DND-41 (cell line): ENCODE results near the gene SEC23IP.

Experiments used
- ATAC-seq: fragments of 200-7000 bp; cut with Tn5 transposase; 3 replicates; pipeline ENCODE4 v1.9.1; 2021; ENCODE audit warnings: low read depth; ENCODE audit not compliant: insufficient read depth
- DNase-seq: peaks from one replicate; pipeline ENCODE4 v3.0.0-alpha.2; 2020
- H2AFZ ChIP-seq: 2 replicates; pipeline ENCODE4 v1.6.0; 2012; ENCODE audit warnings: low read depth, low read length
- H3K27ac ChIP-seq: 2 replicates; pipeline ENCODE4 v1.5.1; 2012; ENCODE audit warnings: low read length, inconsistent platforms
- H3K27me3 ChIP-seq: fragments of 200-600 bp; sonication (generic); 2 replicates; pipeline ENCODE4 v1.6.0; 2012; ENCODE audit warnings: low read length, mild to moderate bottlenecking, inconsistent platforms; ENCODE audit not compliant: insufficient read depth, poor library complexity
- H3K36me3 ChIP-seq: 2 replicates; pipeline ENCODE4 v1.5.1; 2012; ENCODE audit warnings: low read length, inconsistent platforms; ENCODE audit not compliant: insufficient read depth
- H3K4me1 ChIP-seq: 2 replicates; pipeline ENCODE4 v1.5.1; 2012; ENCODE audit warnings: mild to moderate bottlenecking, low read length; ENCODE audit not compliant: insufficient read depth
- H3K4me2 ChIP-seq: 2 replicates; pipeline ENCODE4 v1.6.0; 2012; ENCODE audit warnings: mild to moderate bottlenecking, moderate library complexity, low read length, inconsistent platforms; ENCODE audit not compliant: insufficient read depth
- H3K4me3 ChIP-seq, 2 experiments: fragments of 200-600 bp in 1 of 2; shearing (Covaris generic) in 1 of 2; 2 replicates each; pipeline ENCODE4 v1.5.1; 2012 to 2016; ENCODE audit warnings: inconsistent platforms in 2 of 2, low read length in 2 of 2, mild to moderate bottlenecking in 2 of 2, low read depth in 1 of 2, moderate library complexity in 1 of 2
- H3K79me2 ChIP-seq: 2 replicates; pipeline ENCODE4 v1.6.0; 2012; ENCODE audit warnings: low read length, inconsistent platforms; ENCODE audit not compliant: insufficient read depth
- H3K9ac ChIP-seq: 2 replicates; pipeline ENCODE4 v1.6.0; 2012; ENCODE audit warnings: low read depth, mild to moderate bottlenecking, inconsistent platforms, low read length, moderate library complexity
- H3K9me3 ChIP-seq: 2 replicates; pipeline ENCODE4 v1.5.1; 2012; ENCODE audit warnings: low read length, moderate library complexity, mild to moderate bottlenecking, inconsistent platforms; ENCODE audit not compliant: insufficient read depth, severe bottlenecking
- H4K20me1 ChIP-seq: 2 replicates; pipeline ENCODE4 v1.6.0; 2012; ENCODE audit warnings: low read length; ENCODE audit not compliant: insufficient read depth
- EZH2 ChIP-seq: IDR thresholded peaks from 3 replicates; pipeline ENCODE4 v1.6.1; 2012; ENCODE audit warnings: borderline replicate concordance, low read depth, mild to moderate bottlenecking, moderate library complexity, low read length, inconsistent platforms; ENCODE audit not compliant: severe bottlenecking
- TF ChIP-seq, protein P1 (sequence below): IDR thresholded peaks from 2 replicates; pipeline ENCODE4 v1.5.1; 2012; ENCODE audit warnings: borderline replicate concordance, low read length, moderate library complexity, mild to moderate bottlenecking; ENCODE audit not compliant: poor library complexity, severe bottlenecking; ENCODE audit errors: extremely low read depth

The SEC23IP gene

DNA sequence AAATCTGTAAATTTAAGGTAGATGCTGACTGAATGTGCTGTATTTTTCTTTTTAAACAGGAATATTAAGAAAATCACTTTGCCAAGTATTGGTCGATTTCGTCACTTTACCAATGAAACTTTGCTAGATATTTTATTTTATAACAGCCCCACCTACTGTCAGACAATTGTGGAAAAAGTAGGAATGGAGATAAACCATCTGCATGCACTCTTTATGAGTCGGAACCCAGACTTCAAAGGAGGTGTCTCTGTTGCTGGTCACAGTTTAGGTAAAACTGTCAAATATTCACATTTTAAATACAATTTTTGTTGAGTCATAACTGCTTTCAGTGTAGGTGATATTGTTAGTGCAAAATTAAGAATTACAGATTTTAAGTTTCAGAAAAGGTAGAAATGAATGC, 25.2 kb downstream of the SEC23IP start:
- TF ChIP-seq, protein P1, sequence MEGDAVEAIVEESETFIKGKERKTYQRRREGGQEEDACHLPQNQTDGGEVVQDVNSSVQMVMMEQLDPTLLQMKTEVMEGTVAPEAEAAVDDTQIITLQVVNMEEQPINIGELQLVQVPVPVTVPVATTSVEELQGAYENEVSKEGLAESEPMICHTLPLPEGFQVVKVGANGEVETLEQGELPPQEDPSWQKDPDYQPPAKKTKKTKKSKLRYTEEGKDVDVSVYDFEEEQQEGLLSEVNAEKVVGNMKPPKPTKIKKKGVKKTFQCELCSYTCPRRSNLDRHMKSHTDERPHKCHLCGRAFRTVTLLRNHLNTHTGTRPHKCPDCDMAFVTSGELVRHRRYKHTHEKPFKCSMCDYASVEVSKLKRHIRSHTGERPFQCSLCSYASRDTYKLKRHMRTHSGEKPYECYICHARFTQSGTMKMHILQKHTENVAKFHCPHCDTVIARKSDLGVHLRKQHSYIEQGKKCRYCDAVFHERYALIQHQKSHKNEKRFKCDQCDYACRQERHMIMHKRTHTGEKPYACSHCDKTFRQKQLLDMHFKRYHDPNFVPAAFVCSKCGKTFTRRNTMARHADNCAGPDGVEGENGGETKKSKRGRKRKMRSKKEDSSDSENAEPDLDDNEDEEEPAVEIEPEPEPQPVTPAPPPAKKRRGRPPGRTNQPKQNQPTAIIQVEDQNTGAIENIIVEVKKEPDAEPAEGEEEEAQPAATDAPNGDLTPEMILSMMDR, result no peak
- TF ChIP-seq EZH2, result no peak

DNA sequence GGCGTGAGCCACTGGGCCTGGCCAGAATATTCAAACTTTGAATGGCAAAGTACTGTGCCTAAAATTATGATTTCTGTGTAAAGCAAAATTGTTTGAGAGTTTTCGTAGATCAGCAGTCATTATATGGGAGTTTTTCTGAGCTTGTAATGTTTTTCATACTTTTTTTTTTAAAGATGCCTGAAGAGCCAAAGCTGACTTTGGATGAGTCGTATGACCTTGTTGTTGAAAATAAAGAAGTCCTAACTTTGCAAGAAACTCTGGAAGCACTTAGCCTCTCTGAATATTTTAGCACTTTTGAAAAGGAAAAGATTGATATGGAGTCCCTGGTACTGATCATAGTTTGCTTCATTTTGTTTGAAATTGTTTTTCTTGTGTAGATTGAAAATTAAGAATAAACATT, 26.7 kb downstream of the SEC23IP start:
- Histone ChIP-seq H3K79me2 (no peaks in the 10 kb centered on the region), H3K9ac (no peak overlapping the region), H3K4me2 (no peak overlapping the region), H3K27me3 (no peaks in the 10 kb centered on the region), H3K9me3 (no peaks in the 10 kb centered on the region), H4K20me1 (no peaks in the 10 kb centered on the region), H2AFZ (no peak overlapping the region), H3K27ac (no peak overlapping the region), H3K36me3 (peaks cover 81% of the 10 kb centered on the region), H3K4me1 (no peaks in the 10 kb centered on the region), H3K4me3 (no peak overlapping the region)
- DNase-seq, result no peak
- ATAC-seq, result no peak
- TF ChIP-seq, protein P1, result no peak
- no peak for TF ChIP-seq EZH2

More for the DNA sequence above, 25.2 kb downstream of the SEC23IP start:
- H3K27ac ChIP-seq, result no peak overlapping the region
- no peak overlapping the region for H3K4me2 ChIP-seq
- no peak overlapping the region for H2AFZ ChIP-seq
- H3K36me3 ChIP-seq, result peaks cover 83% of the 10 kb centered on the region
- no peaks in the 10 kb centered on the region for H3K27me3 ChIP-seq
- ATAC-seq (no peak), DNase-seq (no peak)
- H3K79me2 ChIP-seq, result no peaks in the 10 kb centered on the region
- H4K20me1 ChIP-seq, result no peaks in the 10 kb centered on the region
- H3K4me1 ChIP-seq, result no peaks in the 10 kb centered on the region
- no peak overlapping the region for H3K9ac ChIP-seq
- H3K4me3 ChIP-seq, result no peak overlapping the region
- H3K9me3 ChIP-seq, result no peaks in the 10 kb centered on the region

DNA sequence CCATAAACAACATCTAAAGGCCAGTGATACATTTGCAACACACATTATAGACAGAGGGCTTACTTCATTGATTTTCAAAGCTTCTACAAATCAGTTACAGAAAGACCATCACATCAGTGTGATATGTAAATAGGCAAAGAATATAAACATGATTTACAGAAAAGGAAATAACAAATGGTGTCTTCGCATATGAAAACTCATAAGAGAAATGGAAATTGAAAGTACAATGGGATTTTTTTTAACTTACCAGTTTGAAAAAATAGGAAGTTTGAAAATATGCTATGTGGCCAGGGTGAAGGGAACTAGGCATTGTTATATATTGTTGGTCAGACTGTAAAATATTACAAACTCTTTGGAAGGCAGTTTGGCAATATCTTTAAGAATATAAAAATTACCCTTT, 27.3 kb downstream of the SEC23IP start:
- Histone ChIP-seq H3K9me3 (no peaks in the 10 kb centered on the region), H3K9ac (no peak overlapping the region), H3K27ac (no peak overlapping the region), H3K36me3 (peaks cover 80% of the 10 kb centered on the region), H4K20me1 (no peaks in the 10 kb centered on the region), H3K79me2 (no peaks in the 10 kb centered on the region), H2AFZ (no peak overlapping the region), H3K4me2 (no peak overlapping the region), H3K4me3 (no peak overlapping the region), H3K4me1 (no peaks in the 10 kb centered on the region), H3K27me3 (no peaks in the 10 kb centered on the region)
- TF ChIP-seq EZH2, result no peak
- TF ChIP-seq, protein P1, result no peak
- ATAC-seq (no peak), DNase-seq (no peak)

DNA sequence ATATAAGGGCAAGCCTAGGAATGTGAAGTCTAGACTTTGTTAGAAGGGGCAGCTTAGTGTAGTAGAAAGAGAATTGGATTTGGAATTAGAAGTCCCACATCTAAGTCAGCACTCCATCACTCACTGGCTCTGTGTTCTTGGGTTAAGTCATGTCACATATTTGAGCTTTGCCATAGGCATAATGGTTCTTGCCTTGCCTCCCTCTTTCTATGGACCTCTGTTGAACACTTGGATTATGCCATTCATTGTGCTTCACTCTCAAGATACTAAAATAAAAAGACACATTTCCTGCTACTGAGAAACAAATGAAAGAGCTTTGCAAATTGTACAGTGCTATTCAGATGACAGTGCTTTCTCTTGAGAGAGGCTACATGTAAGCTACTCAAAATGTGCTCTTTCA, 35.9 kb downstream of the SEC23IP start:
- Histone ChIP-seq H4K20me1 (no peaks in the 10 kb centered on the region), H3K9ac (no peak overlapping the region), H3K4me2 (no peak overlapping the region), H2AFZ (no peak overlapping the region), H3K9me3 (no peaks in the 10 kb centered on the region), H3K79me2 (no peaks in the 10 kb centered on the region), H3K27me3 (no peaks in the 10 kb centered on the region), H3K4me3 (no peak overlapping the region), H3K27ac (no peak overlapping the region), H3K36me3 (peaks cover 81% of the 10 kb centered on the region), H3K4me1 (no peaks in the 10 kb centered on the region)
- ATAC-seq, result no peak
- TF ChIP-seq EZH2, result no peak
- TF ChIP-seq, protein P1, result no peak
- no peak for DNase-seq
